AG10803 (cell line): ENCODE measurements around the gene SLC38A7.

Source experiments
- DNase-seq: peaks from one replicate; pipeline ENCODE4 v3.0.0; 2010; ENCODE audit warnings: low read depth
- H3K4me3 ChIP-seq: 2 replicates; pipeline ENCODE4 v1.5.1; 2011; ENCODE audit warnings: mild to moderate bottlenecking, low read length, control low read depth
- CTCF ChIP-seq: conservative IDR thresholded peaks from 2 replicates; pipeline ENCODE4 v1.5.1; 2011; ENCODE audit warnings: mild to moderate bottlenecking, low read length, control low read depth, inconsistent platforms

The SLC38A7 gene

GRCh38 chr16:58684354-58685083 lies at the start of gene SLC38A7:
SLC38A7 (minus strand) TSS chr16:58684770; CDS start chr16:58680126, 4,644 bp downstream.
- no peak for TF ChIP-seq CTCF
- peak; percentile 78 for DNase-seq
- peak within 1 kb of the TSS; percentile 98 for H3K4me3 ChIP-seq

GRCh38 chr16:58733671-58734458 lies 49.3 kb upstream of the SLC38A7 start, which contains the start of gene GOT2:
GOT2 (minus strand) TSS chr16:58734316; CDS start chr16:58734228, 88 bp downstream.
- peak; percentile 85 for DNase-seq
- peak within 1 kb of the TSS; percentile 83 for H3K4me3 ChIP-seq
- peak; percentile 74 for TF ChIP-seq CTCF

GRCh38 chr16:58733248-58733670 lies 48.7 kb upstream of the SLC38A7 start:
- peak; percentile 26 for DNase-seq
- peak overlapping the region; percentile 83 for H3K4me3 ChIP-seq
- TF ChIP-seq CTCF = no peak

GRCh38 chr16:58732545-58733247 lies 48.1 kb upstream of the SLC38A7 start:
- peak overlapping the region; percentile 83 for H3K4me3 ChIP-seq
- no peak for DNase-seq
- no peak for TF ChIP-seq CTCF

GRCh38 chr16:58730724-58731370 lies 46.3 kb upstream of the SLC38A7 start:
- no peak for TF ChIP-seq CTCF
- H3K4me3 ChIP-seq = no peak overlapping the region
- DNase-seq = no peak

GRCh38 chr16:58727796-58728568 lies 43.4 kb upstream of the SLC38A7 start:
- no peak for TF ChIP-seq CTCF
- no peak for DNase-seq

More at GRCh38 chr16:58727796-58728568, 43.4 kb upstream of the SLC38A7 start:
- no peak overlapping the region for H3K4me3 ChIP-seq
